Left kidney (tissue), 2 donors: ENCODE measurements around the gene TNK2. TPM values are rescaled to one million over a fixed set of nuclear protein-coding genes. Genes with fewer than 3 reads are reported as not detected.
"Not testable (repeated sequence)": the region's sequence is repeated elsewhere in the genome, so short reads cannot be mapped to it uniquely, and the experiment has no call there.

ENCODE experiments used
- DNase-seq: peaks from one replicate; pipeline ENCODE4 v3.0.0-alpha.2; 2013
- polyA plus RNA-seq: library from polyadenylated mRNA; unstranded; fragments of 120-200 nt; gene quantifications from one replicate; pipeline ENCODE4 v1.2.1, GENCODE V29; 2013; ENCODE audit not compliant: insufficient read length

The TNK2 gene
- polyA plus RNA-seq, 1 donor, result 33.8 TPM

DNA sequence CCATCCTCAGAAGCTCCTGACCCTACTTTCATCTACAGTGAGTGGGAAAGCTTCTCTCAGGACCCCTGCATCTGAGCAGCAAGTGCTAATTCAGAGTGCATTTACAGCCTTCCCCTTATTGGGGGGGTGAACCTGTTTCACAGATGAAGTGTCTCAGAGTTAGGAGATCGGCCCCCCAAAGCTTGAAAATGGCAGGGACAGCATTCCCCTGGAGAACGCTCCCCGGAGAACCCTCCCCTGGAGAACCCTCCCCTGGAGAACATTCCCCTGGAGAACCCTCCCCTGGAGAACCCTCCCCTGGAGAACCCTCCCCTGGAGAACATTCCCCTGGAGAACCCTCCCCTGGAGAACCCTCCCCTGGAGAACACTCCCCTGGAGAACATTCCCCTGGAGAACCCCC, 36.7 kb downstream of the TNK2 start:
- DNase-seq, result not testable (repeated sequence)

GRCh38 chr3:195870937-195871336, 37.4 kb downstream of the TNK2 start:
- no peak for DNase-seq

DNA sequence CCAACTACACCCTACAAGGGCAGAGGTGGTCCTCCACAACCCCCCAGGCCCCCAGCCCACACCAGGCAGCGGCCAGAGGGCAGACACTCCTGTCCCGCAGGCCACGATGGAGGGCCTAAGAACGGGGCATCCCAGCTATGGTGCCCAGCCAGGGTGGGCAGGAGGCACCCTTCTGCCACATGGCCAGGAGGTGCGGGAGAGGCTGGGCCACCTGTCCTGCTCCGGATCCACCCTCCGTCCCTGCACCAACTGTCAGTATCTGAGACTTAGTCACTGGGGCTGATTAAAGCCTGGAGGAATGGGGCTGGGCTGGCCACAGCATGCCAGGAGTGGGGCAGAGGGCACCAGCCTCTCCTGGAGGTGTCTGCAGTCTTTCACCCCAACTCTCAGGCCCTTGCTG, 37.9 kb downstream of the TNK2 start:
- no peak for DNase-seq

DNA sequence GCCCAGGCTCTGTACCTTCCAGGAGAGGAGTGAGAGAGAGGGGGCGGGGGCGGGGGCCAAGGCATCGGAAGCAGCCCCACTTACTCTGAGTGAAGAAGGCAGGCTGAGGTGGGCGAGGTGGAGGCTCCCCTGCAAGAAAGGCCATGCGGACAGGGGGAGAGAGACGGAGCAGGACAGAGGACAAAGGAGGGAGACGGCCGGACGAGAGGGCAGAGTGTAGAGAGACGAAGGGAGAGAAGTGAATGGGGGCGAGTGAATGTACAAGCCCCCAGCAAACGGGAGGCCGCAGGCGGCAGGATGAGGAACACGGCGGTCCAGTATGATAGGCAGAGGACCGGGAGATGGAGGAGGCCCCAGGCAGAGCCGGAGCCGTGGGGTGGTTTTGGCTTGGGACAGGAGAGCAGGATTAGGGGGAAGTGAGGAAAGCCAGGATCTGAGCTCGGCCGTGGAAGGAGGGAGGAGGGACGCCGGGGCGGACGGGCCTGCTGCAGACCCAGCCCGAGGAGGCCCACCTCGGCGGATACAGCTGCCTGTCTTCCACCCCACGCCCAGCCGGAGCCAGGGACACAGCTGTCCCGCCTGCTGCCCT, 38.8 kb downstream of the TNK2 start:
- no peak for DNase-seq

GRCh38 chr3:195868866-195869412, 39.4 kb downstream of the TNK2 start:
- DNase-seq, result no peak

DNA sequence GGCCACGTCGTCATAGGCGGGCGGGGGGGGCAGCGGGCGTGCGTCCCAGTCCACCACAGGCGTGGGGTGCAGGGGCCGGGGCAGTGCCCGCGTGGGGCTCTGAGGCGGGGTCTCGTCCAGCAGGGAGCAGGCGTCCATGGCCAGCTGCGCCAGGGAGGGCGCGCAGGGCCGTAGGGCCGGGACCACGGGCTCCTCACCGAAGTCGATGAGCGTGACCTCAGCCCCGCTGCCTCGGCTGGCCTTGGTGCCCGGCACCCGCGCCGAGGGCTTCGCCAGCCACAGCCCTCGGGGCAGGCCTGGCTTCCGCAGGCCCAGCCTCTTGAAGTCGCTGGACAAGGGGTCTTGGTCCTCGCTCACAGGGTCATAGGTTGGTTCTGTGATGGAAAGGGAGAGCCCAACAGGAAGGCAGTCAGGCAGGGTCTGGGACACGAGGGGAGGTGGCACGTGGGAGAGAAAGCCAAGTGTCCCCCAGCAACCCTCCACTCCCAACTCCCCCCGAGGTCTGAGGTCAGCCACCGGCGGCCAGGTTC, 40.0 kb downstream of the TNK2 start:
- DNase-seq, result no peak

- no peak for DNase-seq
Observed at GRCh38 chr3:195867631-195868335, 40.6 kb downstream of the TNK2 start.

- DNase-seq, result no peak
Observed at GRCh38 chr3:195866686-195867511, 41.5 kb downstream of the TNK2 start.

DNA sequence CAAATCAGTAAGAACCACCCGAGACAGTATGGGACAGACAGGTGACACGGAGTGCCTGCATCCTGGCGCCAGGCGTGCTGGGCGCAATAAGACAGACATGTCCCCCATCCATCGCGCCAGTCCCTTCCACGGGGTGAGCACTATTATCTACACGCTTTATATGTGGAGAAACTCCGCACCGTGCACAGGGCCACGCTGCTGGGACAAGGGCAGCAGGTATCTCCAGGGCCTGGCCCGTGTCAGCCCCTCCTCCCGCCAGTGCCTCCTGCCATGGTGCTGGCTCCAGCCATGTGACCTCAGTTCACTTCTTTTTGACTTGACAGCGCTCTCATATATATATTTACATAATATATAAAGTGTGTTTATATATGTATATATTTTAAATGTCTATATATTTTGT, 42.6 kb downstream of the TNK2 start:
- DNase-seq, result no peak

GRCh38 chr3:195863121-195864061, 45.0 kb downstream of the TNK2 start:
- DNase-seq, result peak; percentile 68

DNA sequence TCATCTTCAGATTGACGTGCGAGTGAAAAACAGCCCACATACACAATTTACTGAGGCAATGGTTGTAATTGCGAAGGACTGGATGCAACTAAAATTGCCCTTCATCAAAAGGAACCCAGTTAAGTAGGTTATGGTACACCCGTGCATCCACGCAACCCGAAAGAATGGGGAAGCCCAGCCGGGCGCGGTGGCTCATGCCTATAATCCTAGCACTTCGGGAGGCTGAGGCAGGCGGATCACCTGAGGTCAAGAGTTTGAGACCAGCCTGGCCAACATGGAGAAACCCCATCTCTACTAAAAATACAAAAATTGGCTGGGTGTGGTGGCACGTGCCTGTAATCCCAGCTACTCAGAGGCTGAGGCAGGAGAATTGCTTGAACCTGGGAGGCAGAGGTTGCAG, 46.0 kb downstream of the TNK2 start:
- not testable (repeated sequence) for DNase-seq

- DNase-seq, result no peak
Observed at GRCh38 chr3:195860456-195860855, 47.9 kb downstream of the TNK2 start.

DNA sequence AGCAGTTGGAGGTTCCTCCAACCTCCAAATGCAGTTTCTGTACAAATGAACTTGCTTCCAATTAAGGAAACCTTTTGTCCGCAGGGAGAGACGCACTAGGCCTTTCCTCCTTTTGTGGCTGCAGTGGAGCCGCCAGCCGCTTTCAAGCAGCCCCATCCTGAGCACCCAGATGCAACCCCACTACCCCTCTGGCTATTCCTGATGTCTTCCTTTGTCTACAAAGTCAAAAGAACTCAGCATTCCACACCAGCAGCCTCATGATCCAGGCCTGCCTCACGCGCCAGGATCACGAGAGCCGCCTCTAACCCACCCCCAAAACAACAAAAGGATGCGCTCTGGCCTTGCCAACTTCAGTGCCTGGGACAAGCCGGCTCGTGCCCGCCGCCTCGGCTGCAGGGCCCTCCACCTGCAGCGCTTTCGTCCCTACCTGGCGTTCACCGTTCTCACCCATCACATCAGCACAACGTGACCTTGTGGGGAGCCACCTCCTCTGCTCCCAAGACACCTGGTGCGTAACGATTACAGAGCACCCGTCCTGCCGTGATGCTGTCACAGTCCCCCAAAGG, 48.4 kb downstream of the TNK2 start:
- no peak for DNase-seq

GRCh38 chr3:195859061-195859845, 49.1 kb downstream of the TNK2 start:
- peak; percentile 45 for DNase-seq

DNA sequence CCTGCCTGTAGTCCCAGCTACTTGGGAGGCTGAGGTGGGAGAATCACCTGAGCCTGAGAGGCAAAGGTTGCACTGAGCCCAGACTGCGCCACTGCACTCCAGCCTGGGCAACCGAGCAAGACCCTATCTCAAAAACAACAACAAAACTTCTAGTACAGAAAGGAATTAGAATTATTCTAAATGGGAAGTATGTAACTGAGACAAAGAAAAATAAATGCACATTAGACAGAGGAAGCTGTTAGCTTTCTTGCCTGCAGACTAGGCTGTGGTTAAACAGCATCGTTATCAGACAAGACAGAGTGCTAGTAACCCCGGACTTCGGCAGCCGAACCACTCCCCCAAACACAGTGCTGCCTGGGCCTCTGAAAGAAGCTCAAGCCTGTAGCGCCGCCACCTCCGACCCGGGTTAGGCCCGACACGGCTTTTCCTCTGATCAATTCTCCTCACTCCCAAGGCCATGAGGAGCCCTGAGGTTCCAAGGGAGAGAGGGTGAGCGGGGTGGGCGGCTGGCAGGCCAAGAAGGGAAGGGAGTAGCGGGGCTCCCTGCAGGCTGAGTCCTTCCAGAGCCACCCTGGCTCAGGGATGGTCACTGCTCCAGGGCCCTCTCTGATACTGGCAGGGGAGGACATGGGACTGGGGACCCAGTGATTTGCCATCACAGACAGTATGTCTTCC, 51.8 kb downstream of the TNK2 start:
- no peak for DNase-seq

DNA sequence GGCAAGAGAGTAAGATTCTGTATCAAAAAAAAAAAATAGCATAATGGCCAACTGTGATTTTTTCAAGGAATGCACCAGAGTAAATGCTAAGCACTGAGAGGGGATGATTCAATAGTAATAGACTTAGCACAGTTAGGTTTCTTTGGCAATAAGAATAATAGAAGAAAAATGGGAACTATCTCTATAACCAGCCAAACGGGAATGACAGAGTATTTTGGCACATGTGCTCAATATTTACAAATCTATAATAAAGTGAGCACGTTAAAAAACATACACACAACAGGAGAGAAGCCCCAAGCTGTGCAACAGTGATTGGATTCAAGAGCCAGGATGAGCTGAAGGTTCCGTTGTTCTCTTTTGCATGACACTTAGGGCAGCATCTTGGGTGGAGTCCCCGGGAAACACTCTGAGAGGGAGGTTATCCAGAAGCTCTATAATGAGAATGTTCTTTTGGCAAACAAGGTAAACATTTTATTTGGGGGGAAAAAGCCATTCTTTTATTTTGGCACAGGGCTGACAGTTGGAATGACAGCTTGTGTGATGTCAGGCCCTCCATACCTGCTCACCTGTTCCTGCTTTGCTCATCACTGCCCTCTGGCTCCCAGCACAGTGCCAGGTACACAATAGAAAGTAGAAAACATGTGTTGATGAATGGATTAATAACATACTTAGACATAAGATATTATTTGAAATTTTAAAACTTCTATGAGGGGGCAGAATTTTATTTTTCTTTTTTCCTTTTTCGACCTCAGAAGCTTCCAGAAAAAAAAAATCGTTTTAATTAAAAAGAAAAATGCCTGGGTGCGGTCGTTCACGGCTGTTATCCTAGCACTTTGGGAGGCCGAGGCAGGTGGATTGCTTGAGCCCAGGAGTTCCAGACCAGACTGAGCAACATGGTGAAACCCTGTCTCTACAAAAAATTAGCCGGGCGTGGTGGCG, 52.6 kb downstream of the TNK2 start:
- DNase-seq, result no peak

- DNase-seq, result peak; percentile 18
Observed at GRCh38 chr3:195854628-195855294, 53.6 kb downstream of the TNK2 start.

DNA sequence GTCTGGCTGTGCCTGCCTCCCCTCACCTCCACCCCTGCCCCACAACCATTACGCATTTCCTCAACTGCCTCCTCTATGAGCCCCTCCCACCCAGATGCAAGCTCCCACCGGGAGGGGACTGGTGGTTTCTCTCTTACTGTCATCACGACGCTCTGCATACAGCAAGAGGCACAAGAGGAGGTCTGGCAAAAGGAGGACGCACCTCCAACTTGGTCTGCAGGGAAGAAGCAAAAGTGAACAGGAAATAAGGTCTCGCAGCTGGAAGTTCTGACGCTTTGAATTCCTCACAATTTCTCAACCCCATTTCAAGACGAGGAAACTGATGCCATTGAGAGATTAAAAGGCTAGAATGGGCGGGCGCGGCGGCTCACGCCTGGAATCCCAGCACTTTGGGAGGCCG, 54.4 kb downstream of the TNK2 start:
- DNase-seq, result no peak
